HG03378 (cell line): Measurements from ENCODE around the gene PROKR1.
"Not testable (repeated sequence)": the region's sequence is repeated elsewhere in the genome, so short reads cannot be mapped to it uniquely, and the experiment has no call there.

Experiments
- ATAC-seq: cut with Tn5 transposase; IDR thresholded peaks from one replicate; pipeline ENCODE4 v1.9.1; 2021; ENCODE audit warnings: mild to moderate bottlenecking, moderate library complexity; ENCODE audit not compliant: unreplicated experiment

The PROKR1 gene

DNA sequence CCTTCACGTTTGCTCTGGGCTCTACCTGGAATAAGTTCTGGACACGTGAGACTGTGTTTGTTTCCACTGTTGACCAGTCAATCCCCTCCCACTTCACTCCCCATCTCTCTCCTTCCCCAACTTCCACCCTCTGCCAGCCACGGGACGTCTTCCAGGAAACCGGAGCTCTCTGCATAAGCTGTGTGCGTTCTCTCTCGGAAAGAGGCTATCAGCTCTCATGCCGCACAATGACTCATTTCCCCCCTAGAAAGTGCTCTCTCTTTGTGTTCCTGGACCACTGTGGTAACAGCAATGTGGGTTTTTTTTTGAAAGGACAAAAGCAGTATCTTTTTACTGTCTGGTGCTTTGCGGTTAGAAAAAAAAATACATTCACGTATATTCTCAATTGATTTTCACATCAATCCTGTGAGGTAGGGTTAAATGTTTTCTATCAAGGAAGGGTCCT is 10.2 kb downstream of the PROKR1 start:
- ATAC-seq: peak; percentile 90

GRCh38 chr2:68658266-68658665 is 14.9 kb downstream of the PROKR1 start:
- ATAC-seq: no peak

- no peak for ATAC-seq
Observed at GRCh38 chr2:68659081-68659480, 15.7 kb downstream of the PROKR1 start.

DNA sequence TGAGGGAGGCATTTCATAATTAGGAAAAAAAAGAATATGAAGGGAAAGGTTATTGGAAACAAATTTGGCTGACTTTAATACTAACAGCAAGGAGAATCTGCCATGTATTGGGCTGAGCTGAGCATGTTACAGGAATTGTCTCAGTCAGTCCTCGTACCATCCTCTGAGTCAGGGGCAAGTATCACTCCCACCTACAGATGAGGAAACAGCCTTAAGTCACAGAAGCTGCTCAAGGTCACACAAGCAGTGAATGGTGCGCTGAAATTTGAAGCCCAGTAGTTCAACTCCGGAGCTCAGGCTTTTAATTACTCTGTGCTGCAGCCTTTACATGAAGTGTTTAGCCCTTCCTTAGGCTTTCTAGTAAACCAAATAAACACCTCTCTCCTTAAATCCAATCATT is 17.3 kb downstream of the PROKR1 start:
- no peak for ATAC-seq

GRCh38 chr2:68662466-68662865 is 19.1 kb downstream of the PROKR1 start:
- ATAC-seq: no peak

DNA sequence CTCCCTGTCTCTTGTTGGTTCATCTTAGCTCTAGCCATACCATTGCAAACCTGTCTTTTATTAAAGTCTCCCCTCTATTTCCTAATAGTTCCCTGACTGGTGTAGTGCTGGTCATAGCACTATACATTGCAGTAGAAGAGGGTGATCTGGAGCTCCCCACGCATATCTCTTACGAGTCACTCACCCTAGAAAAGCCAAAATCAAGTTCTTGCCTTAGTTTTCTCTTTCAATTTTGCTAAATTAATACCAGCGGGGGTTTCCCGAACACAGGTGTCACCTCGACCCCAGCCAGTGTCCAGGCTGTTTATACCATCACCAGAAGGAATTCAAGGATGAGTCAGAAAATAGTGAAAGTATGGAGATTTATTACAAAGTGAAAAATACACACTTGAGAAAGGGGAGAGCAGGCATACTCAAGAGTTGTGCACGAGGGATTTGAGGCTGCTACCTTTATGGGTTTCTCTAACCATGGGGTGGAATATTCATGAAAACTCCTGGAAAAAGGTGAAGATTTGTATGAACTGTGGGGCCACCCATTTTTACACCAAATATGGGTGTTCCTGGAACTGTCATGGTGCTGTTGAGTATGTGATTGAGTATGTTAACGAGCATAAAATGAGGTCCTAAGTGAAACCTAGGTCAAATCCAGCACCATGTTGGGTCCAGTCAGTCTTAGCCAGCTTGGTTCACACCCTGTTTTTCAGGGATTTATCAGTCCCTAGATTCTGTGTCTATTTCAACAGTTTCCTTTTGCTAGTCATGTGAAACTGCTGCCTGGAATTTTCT is 20.2 kb downstream of the PROKR1 start:
- ATAC-seq: no peak

DNA sequence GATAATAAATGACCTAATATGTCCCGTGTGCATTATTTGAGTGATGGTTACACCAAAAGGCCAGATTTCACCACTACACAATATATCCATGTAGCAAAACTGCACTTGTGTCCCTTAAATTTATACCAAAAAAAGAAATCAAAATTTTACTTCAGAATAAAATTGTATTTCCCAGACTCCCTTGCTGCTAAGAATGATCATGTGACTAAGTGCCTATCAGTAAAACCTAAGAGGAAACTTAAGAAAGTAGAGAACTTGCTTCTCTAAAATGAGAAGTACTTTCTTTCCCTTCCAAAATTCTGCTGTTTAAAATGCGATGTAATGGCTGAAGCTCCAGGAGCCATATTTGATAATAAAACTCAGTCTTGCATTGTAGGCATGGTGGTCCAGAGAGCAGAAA is 24.0 kb downstream of the PROKR1 start:
- ATAC-seq: no peak

- no peak for ATAC-seq
Observed at GRCh38 chr2:68669651-68670050, 26.3 kb downstream of the PROKR1 start.

DNA sequence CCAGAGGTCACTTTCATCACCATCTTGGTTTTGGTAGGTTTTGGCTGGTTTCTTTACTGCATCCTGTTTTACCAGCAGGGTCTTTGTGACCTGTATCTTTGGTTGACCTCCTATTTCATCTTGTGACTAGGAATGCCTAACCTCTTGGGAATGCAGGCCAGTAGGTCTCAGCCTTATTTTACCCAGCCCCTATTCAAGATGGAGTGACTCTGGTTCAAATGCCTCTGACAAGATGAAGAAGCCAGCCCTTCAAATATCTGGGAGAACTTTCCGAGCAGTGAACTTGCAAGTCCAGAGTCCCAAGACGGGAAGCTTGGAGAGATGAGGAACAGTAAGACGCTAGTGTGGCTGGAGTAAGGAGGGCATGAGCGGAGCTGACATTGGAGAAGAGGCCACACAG is 28.6 kb downstream of the PROKR1 start:
- no peak for ATAC-seq

DNA sequence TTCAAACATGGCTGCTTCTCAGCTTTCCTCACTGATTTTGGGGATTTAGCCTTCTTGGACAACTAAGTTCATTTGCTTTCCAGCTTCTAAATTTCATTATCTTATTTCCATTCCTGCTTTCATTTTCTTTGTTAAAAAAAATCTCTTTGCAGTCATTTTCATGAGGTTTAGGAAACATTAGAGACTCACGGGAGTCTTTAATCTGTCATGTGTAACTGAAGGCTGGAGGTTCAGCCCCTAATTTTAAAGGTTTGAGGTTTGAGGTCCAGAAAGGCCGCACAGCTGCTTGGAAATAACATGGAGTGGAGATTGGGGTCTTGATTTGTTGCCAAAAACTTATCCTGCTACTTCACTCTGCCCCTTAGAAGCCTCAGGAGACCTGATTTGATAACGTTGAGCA is 30.3 kb downstream of the PROKR1 start:
- ATAC-seq: no peak

- ATAC-seq: no peak
Observed at GRCh38 chr2:68675470-68675869, 32.1 kb downstream of the PROKR1 start.

GRCh38 chr2:68677837-68678236 is 34.5 kb downstream of the PROKR1 start:
- not testable (repeated sequence) for ATAC-seq

DNA sequence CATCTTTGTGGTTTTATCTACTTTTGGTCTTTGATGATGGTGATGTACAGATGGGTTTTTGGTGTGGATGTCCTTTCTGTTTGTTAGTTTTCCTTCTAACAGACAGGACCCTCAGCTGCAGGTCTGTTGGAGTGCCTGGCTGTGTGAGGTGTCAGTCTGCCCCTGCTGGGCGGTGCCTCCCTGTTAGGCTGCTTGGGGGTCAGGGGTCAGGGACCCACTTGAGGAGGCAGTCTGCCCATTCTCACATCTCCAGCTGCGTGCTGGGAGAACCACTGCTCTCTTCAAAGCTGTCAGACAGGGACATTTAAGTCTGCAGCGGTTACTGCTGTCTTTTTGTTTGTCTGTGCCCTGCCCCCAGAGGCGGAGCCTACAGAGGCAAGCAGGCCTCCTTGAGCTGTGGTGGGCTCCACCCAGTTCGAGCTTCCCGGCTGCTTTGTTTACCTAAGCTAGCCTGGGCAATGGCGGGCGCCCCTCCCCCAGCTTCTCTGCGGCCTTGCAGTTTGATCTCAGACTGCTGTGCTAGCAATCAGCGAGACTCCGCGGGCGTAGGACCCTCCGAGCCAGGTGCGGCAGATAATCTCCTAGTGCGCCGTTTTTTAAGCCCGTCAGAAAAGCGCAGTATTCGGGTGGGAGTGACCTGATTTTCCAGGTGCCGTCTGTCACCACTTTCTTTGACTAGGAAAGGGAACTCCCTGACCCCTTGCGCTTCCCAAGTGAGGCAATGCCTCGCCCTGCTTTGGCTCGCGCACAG is 36.0 kb downstream of the PROKR1 start:
- not testable (repeated sequence) for ATAC-seq

- not testable (repeated sequence) for ATAC-seq
Observed at GRCh38 chr2:68679917-68680267, 36.5 kb downstream of the PROKR1 start.

DNA sequence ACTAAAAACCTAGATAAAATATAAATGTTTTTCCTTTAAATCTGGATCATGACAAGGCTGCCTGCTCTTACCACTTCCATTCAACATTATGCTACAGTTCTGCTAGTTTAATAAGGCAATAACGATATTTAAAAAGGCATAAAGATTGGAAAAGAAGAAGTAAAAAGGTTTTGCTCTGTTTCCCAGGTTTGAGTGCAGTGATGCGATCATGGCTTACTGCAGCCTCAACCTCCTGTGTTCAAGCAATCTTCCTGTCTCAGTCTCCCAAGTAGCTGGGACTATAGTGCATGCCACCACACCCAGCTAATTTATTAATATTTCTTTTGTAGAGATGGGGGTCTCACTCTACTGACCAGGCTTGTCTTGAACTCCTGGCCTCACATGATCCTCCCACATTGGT is 40.8 kb downstream of the PROKR1 start:
- ATAC-seq: no peak

- ATAC-seq: no peak
Observed at GRCh38 chr2:68686178-68686577, 42.8 kb downstream of the PROKR1 start.

- no peak for ATAC-seq
Observed at GRCh38 chr2:68687018-68687417, 43.6 kb downstream of the PROKR1 start.

DNA sequence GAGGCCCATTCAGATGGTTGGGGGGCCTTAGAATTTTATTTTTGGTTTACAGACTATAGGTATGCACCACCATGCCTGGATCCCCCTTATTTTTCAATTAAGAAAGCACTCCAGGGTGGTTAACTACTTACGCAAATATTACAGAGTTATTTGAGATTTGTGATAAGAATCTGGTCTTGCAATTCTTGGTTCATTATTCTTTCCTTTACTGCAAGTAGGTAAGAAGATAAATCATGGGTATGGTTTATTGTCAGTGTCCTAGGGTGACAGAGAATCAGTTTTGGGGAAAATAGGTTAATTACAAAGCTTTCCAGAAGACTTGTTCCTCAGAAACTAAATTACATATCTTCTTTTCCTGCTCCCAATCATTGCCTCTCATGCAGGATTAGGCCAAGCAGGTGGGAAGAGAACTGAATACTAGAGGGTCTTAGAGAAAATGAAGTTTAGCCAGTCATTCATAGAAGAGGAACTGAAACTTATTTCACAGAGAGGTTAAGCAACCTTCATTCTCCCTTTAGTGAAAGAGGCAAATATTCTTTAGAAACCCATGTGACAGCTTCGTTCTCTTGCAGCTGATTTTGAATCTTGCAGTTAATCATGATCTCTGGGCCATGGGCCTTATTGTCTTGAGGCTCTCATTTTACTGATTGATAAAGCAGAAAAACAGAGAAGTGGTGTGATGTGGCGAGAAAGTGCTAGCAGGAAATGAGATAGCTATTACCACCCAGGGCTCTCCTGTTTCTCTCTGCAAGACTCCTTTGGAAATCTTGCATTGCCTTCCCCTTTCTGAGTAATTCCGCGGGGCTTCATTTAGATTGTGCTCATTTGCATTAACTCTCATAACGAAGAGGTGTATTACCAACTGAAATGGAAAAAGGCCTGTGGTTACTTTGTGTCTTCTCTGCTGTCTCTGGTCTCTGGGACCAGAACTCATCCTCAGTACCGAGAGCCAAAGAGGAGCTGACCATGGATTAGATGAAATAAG is 46.5 kb downstream of the PROKR1 start:
- ATAC-seq: peak; percentile 94

GRCh38 chr2:68690851-68691250 is 47.5 kb downstream of the PROKR1 start:
- ATAC-seq: no peak

DNA sequence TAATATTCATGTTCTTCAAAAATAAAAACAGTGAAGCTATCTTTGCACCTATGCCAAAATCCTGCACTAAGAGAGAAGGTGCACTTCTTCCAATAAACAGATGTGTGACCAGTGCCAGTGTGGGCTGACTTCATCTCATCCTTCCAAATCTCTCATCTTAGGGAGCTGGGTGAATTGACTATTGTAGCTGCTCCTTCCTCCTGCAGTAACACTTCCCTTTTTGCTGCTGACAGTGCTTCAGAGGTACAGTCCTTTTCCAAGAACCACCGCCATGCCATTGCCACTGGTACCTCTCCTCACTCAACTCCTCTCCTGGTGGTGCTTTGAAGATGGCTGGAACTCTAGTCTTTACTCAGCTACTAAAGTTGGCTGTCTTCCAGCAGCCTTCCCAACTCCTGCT is 49.1 kb downstream of the PROKR1 start:
- no peak for ATAC-seq

DNA sequence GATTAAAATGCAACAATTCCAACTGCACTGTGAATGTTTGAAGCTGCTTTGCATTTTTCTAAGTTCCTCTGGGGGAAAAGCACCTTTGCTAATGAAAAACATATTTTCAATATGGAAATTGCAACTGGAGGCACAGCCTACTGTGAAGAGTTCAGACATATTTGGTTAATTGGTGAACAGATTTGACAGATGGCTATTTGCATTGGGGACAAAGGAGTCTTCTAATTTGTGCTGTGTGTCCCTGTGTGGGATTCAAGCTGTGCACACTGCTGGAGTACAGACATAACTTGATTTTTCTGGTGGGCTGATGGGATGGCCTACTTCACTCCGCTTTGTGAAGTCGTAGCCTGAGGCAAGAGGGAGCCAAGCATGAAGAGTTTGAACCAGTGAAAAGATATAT is 50.6 kb downstream of the PROKR1 start:
- no peak for ATAC-seq
